ENCODE data around the gene ZNF426.

The ZNF426 gene

DNA sequence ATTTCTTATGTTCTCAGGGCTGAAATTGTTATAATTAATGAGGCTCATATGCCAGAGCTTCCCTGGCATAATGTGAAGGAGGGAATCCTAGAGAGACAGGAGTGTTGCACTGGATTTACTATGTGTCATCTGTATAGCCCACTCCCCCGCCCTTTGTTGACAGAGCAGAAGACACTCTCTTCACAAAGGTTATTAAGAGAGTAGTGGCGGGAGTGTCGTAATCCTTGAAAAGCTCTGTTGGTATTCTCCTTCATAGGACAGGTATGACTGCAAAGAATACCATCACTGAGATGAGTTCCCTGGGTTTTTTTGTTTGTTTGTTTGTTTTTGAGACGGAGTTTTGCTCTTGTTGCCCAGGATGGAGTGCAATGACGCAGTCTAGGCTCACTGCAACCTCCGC lies 31.8 kb upstream of the ZNF426 start:
- Histone ChIP-seq H3K27me3 (ENCODE audit: control insufficient read depth, insufficient read depth, low read length) (no peaks in the 10 kb centered on the region), H2AFZ (no peak overlapping the region), H3K4me1 (no peaks in the 10 kb centered on the region), H3K9me3 (ENCODE audit: control insufficient read depth, low read length) (peaks cover 12% of the 10 kb centered on the region), H3K36me3 (ENCODE audit: control insufficient read depth, insufficient read depth, low read length) (peaks cover 10% of the 10 kb centered on the region), H3K9ac (no peak overlapping the region), H3K4me3 (ENCODE audit: low read depth, low read length) (no peak overlapping the region), H3K4me2 (ENCODE audit: low read length) (no peak overlapping the region), H3K27ac (no peak overlapping the region), H3K79me2 (peaks cover 49% of the 10 kb centered on the region)
- TF ChIP-seq, protein P1, sequence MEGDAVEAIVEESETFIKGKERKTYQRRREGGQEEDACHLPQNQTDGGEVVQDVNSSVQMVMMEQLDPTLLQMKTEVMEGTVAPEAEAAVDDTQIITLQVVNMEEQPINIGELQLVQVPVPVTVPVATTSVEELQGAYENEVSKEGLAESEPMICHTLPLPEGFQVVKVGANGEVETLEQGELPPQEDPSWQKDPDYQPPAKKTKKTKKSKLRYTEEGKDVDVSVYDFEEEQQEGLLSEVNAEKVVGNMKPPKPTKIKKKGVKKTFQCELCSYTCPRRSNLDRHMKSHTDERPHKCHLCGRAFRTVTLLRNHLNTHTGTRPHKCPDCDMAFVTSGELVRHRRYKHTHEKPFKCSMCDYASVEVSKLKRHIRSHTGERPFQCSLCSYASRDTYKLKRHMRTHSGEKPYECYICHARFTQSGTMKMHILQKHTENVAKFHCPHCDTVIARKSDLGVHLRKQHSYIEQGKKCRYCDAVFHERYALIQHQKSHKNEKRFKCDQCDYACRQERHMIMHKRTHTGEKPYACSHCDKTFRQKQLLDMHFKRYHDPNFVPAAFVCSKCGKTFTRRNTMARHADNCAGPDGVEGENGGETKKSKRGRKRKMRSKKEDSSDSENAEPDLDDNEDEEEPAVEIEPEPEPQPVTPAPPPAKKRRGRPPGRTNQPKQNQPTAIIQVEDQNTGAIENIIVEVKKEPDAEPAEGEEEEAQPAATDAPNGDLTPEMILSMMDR (IDR thresholded peaks at IDR 0.05), result no peak

GRCh38 chr19:9566729-9567128 lies 28.3 kb upstream of the ZNF426 start:
- Histone ChIP-seq H3K27me3 (ENCODE audit: control insufficient read depth, insufficient read depth, low read length) (no peaks in the 10 kb centered on the region), H3K9me3 (ENCODE audit: control insufficient read depth, low read length) (peaks cover 12% of the 10 kb centered on the region), H2AFZ (no peak overlapping the region), H3K79me2 (peaks cover 17% of the 10 kb centered on the region), H3K9ac (no peak overlapping the region), H3K4me1 (no peaks in the 10 kb centered on the region), H3K4me3 (ENCODE audit: low read depth, low read length) (no peak overlapping the region), H3K36me3 (ENCODE audit: control insufficient read depth, insufficient read depth, low read length) (peaks cover 13% of the 10 kb centered on the region), H3K27ac (no peak overlapping the region), H3K4me2 (ENCODE audit: low read length) (no peak overlapping the region)
- TF ChIP-seq, protein P1 (IDR thresholded peaks at IDR 0.05), result no peak

GRCh38 chr19:9565900-9566705 lies 27.7 kb upstream of the ZNF426 start:
- H2AFZ ChIP-seq, result no peak overlapping the region
- no peak overlapping the region for H3K4me3 ChIP-seq (ENCODE audit: low read depth, low read length)
- H3K9ac ChIP-seq, result no peak overlapping the region
- no peak overlapping the region for H3K4me2 ChIP-seq (ENCODE audit: low read length)
- H3K27ac ChIP-seq, result no peak overlapping the region
- H3K79me2 ChIP-seq, result peaks cover 12% of the 10 kb centered on the region
- peaks cover 13% of the 10 kb centered on the region for H3K36me3 ChIP-seq (ENCODE audit: control insufficient read depth, insufficient read depth, low read length)
- no peaks in the 10 kb centered on the region for H3K27me3 ChIP-seq (ENCODE audit: control insufficient read depth, insufficient read depth, low read length)
- peaks cover 7% of the 10 kb centered on the region for H3K9me3 ChIP-seq (ENCODE audit: control insufficient read depth, low read length)
- TF ChIP-seq, protein P1 (IDR thresholded peaks at IDR 0.05), result no peak
- H3K4me1 ChIP-seq, result no peaks in the 10 kb centered on the region

DNA sequence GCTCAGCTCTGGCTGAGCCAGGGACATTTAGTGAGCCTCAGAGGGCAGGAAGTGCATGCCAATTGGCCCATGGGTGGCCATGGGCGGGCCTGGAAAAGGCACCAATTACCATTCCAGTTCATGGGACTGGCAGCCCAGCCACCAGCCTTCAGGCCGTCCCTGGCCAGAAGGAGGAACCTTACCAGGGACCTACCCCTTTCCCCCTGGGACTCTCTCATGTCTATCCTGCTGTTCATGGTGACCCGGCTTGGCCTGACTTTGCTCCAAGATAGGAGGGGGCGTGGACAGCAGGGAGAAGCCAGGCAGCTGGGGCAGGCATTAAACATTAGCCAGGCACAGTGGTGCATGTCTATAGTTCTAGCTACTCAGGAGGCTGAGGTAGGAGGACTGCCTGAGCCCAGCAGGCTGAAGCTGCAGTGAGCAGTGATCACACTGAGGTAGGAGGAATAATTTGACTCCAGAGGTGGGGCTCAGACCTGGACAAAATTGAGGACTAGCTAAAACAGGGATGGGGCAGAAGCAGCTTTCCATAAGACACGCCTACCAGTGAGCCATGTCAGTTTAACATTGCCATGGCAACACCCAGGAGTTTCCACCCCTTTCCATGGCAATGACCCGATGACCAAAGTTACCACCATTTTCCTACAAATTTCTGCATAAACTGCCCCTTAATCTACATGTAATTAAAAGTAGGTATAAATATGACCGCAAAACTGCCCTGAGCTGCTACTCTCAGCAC lies 14.3 kb upstream of the ZNF426 start:
- Histone ChIP-seq H3K4me2 (ENCODE audit: low read length) (no peak overlapping the region), H3K4me3 (ENCODE audit: low read depth, low read length) (no peak overlapping the region), H3K27me3 (ENCODE audit: control insufficient read depth, insufficient read depth, low read length) (no peaks in the 10 kb centered on the region), H2AFZ (no peak overlapping the region), H3K4me1 (no peaks in the 10 kb centered on the region), H3K9ac (no peak overlapping the region), H3K36me3 (ENCODE audit: control insufficient read depth, insufficient read depth, low read length) (no peaks in the 10 kb centered on the region), H3K9me3 (ENCODE audit: control insufficient read depth, low read length) (no peaks in the 10 kb centered on the region), H3K79me2 (no peaks in the 10 kb centered on the region), H3K27ac (no peak overlapping the region)
- TF ChIP-seq, protein P1 (IDR thresholded peaks at IDR 0.05), result no peak
